ENCODE data around the gene TRUB1. TPM values are rescaled to one million over a fixed set of nuclear protein-coding genes. Genes with fewer than 3 reads are reported as not detected.
A peak's percentile ranks its signal among the peaks of the same experiment; 100 is the strongest.

The TRUB1 gene
- total RNA-seq (2014; rRNA removed; shearing (Covaris generic)): 18.7 and 30.8 TPM in 2 replicates
- total RNA-seq (2022): 21.5 and 25.1 TPM in 2 replicates
- Bru-seq, nascent RNA: percentile 83 among the genes with signal in this experiment
- percentile 63 among the genes with signal in this experiment for BruChase-seq, experiment 1, labeled RNA remaining after a 6-hour chase
- BruChase-seq, experiment 2, labeled RNA remaining after a 2-hour chase: percentile 83 among the genes with signal in this experiment
- long read RNA-seq, transcript TRUB1-201 (8 exons, 3,408 nt): major isoform, 63 of 75 reads
- long read RNA-seq, partial matches to known transcripts: 4 of 75 reads
- long read RNA-seq, other reads (novel, unspliced or antisense): 5 of 75 reads

- Histone ChIP-seq H3K9me2 (ENCODE audit: insufficient read depth, low read length) (no peaks in the 10 kb centered on the region), H4K20me1 (ENCODE audit: insufficient read depth, low read length) (no peaks in the 10 kb centered on the region), H3K27ac (ENCODE audit: low read depth, low read length, poor library complexity, severe bottlenecking) (peak within 1 kb of the TSS; percentile 46), H3K4me3 (ENCODE audit: low read depth, low read length, poor library complexity, severe bottlenecking) (peak within 1 kb of the TSS; percentile 99), H2AFZ (ENCODE audit: low read length) (peak within 1 kb of the TSS; percentile 91), H3K36me3 (ENCODE audit: insufficient read depth, low read length) (peaks cover 27% of the 10 kb centered on the region), H3K9me3 (ENCODE audit: low read length) (no peaks in the 10 kb centered on the region), H3K4me2 (ENCODE audit: low read length) (peak within 1 kb of the TSS; percentile 96), H3K79me2 (ENCODE audit: insufficient read depth, low read depth, low read length) (peaks cover 34% of the 10 kb centered on the region), H3K4me1 (ENCODE audit: insufficient read depth, low read length, poor library complexity, severe bottlenecking) (peaks cover 11% of the 10 kb centered on the region)
- ChIA-PET POLR2A (interaction anchor here (0.5 to 2.0 kb wide), 14 partner anchors 10 to 550 kb away, joined by 3 to 10 read pairs (median 4); no protein-coding TSS in a partner anchor), CTCF (ENCODE audit: unreplicated experiment) (interaction anchor here (0.6 to 0.9 kb wide), 3 partner anchors 10 to 116 kb away, joined by 3 read pairs; no protein-coding TSS in a partner anchor)
- TSS peak; percentile 62 for BruUV-seq (replicated peaks)
- intact Hi-C loops (cut with micrococcal nuclease; ENCODE audit: unreplicated experiment): loop anchor here (2.0 kb wide), 1 partner anchor 115 kb away; no protein-coding TSS in a partner anchor
- DNase-seq (ENCODE audit: low spot score): peak; percentile 94
- TF ChIP-seq EZH2phosphoT487 (IDR thresholded peaks at IDR 0.05; ENCODE audit: borderline replicate concordance, low read depth, low read length) (no peak), CTCF (conservative IDR thresholded peaks at IDR 0.05; ENCODE audit: low read length) (no peak)
Observed at GRCh38 chr10:114937962-114938855, at the start of gene TRUB1. Gene TRUB1 (plus strand): TSS chr10:114938195. CDS start chr10:114938254, 59 bp downstream.

- H3K27ac ChIP-seq (ENCODE audit: low read depth, low read length, poor library complexity, severe bottlenecking): no peak overlapping the region
- CTCF ChIA-PET (ENCODE audit: unreplicated experiment): interaction anchor here (1.1 kb wide), 1 partner anchor 83 kb away, joined by 3 read pairs; no protein-coding TSS in a partner anchor
- H4K20me1 ChIP-seq (ENCODE audit: insufficient read depth, low read length): no peaks in the 10 kb centered on the region
- no peak overlapping the region for H2AFZ ChIP-seq (ENCODE audit: low read length)
- DNase-seq (ENCODE audit: low spot score): no peak
- H3K36me3 ChIP-seq (ENCODE audit: insufficient read depth, low read length): no peaks in the 10 kb centered on the region
- no TSS peak for BruUV-seq (replicated peaks)
- no peaks in the 10 kb centered on the region for H3K9me3 ChIP-seq (ENCODE audit: low read length)
- H3K79me2 ChIP-seq (ENCODE audit: insufficient read depth, low read depth, low read length): no peaks in the 10 kb centered on the region
- intact Hi-C loops (cut with micrococcal nuclease; ENCODE audit: unreplicated experiment): no loop called here
- H3K9me2 ChIP-seq (ENCODE audit: insufficient read depth, low read length): no peaks in the 10 kb centered on the region
- TF ChIP-seq EZH2phosphoT487 (IDR thresholded peaks at IDR 0.05; ENCODE audit: borderline replicate concordance, low read depth, low read length) (no peak), CTCF (conservative IDR thresholded peaks at IDR 0.05; ENCODE audit: low read length) (no peak)
- H3K4me2 ChIP-seq (ENCODE audit: low read length): no peak overlapping the region
- POLR2A ChIA-PET: interaction anchor here (0.7 to 0.8 kb wide), 2 partner anchors 12 to 151 kb away, joined by 3 read pairs; no protein-coding TSS in a partner anchor
- no peaks in the 10 kb centered on the region for H3K4me1 ChIP-seq (ENCODE audit: insufficient read depth, low read length, poor library complexity, severe bottlenecking)
- no peak overlapping the region for H3K4me3 ChIP-seq (ENCODE audit: low read depth, low read length, poor library complexity, severe bottlenecking)
Observed at GRCh38 chr10:114893251-114893650, 44.7 kb upstream of the TRUB1 start.

Measured in OCI-LY7 (cell line).